ENCODE measurements around the gene ZCWPW1. TPM values are rescaled to one million over a fixed set of nuclear protein-coding genes. Genes with fewer than 3 reads are reported as not detected.
A peak's percentile ranks its signal among the peaks of the same experiment; 100 is the strongest.

Gene ZCWPW1, protein sequence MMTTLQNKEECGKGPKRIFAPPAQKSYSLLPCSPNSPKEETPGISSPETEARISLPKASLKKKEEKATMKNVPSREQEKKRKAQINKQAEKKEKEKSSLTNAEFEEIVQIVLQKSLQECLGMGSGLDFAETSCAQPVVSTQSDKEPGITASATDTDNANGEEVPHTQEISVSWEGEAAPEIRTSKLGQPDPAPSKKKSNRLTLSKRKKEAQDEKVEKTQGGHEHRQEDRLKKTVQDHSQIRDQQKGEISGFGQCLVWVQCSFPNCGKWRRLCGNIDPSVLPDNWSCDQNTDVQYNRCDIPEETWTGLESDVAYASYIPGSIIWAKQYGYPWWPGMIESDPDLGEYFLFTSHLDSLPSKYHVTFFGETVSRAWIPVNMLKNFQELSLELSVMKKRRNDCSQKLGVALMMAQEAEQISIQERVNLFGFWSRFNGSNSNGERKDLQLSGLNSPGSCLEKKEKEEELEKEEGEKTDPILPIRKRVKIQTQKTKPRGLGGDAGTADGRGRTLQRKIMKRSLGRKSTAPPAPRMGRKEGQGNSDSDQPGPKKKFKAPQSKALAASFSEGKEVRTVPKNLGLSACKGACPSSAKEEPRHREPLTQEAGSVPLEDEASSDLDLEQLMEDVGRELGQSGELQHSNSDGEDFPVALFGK
- polyA plus RNA-seq = 1 to 10 TPM; 2.2 to 2.8 TPM

- Histone ChIP-seq H3K9me3 (ENCODE audit: control insufficient read depth in 2 of 2, insufficient read depth in 1 of 2, low read depth in 1 of 2, low read length in 1 of 2) (no peaks in the 10 kb centered on the region), H3K27ac (ENCODE audit: low read depth in 2 of 2, low read length in 1 of 2) (peak within 1 kb of the TSS; percentile 95 to 100), H3K36me3 (ENCODE audit: control insufficient read depth in 2 of 2, insufficient read depth in 2 of 2, low read length in 1 of 2) (peaks cover 0 to 7% of the 10 kb centered on the region in 2 donors), H3K4me1 (ENCODE audit: control insufficient read depth in 2 of 2, insufficient read depth in 2 of 2, low read length in 1 of 2) (peaks cover 11 to 18% of the 10 kb centered on the region in 2 donors), H3K27me3 (ENCODE audit: control insufficient read depth in 1 of 2, insufficient read depth in 2 of 2, low read length in 2 of 2) (no peaks in the 10 kb centered on the region), H3K4me3 (ENCODE audit: low read depth in 1 of 2, low read length in 2 of 2) (peak within 1 kb of the TSS; percentile 84 to 90)
- WGBS, 2 donors = 1% methylated on average over 64 to 66 of the region's 66 CpGs
These were observed at the start of gene ZCWPW1 for GRCh38 chr7:100428199-100428966. Gene ZCWPW1 (minus strand): TSS chr7:100428703. CDS start chr7:100420649, 8,054 bp downstream.

GRCh38 chr7:100477871-100478267, 49.4 kb upstream of the ZCWPW1 start:
- H3K27me3 ChIP-seq (ENCODE audit: control insufficient read depth in 1 of 2, insufficient read depth in 2 of 2, low read length in 2 of 2) = no peaks in the 10 kb centered on the region
- H3K4me1 ChIP-seq (ENCODE audit: control insufficient read depth in 2 of 2, insufficient read depth in 2 of 2, low read length in 1 of 2) = peaks cover 13 to 18% of the 10 kb centered on the region in 2 donors
- H3K9me3 ChIP-seq (ENCODE audit: control insufficient read depth in 2 of 2, insufficient read depth in 1 of 2, low read depth in 1 of 2, low read length in 1 of 2) = no peaks in the 10 kb centered on the region
- peaks cover 0 to 13% of the 10 kb centered on the region in 2 donors for H3K36me3 ChIP-seq (ENCODE audit: control insufficient read depth in 2 of 2, insufficient read depth in 2 of 2, low read length in 1 of 2)
- H3K27ac ChIP-seq (ENCODE audit: low read depth in 2 of 2, low read length in 1 of 2) = peak overlapping the region; percentile 48 to 53
- WGBS, 2 donors = 1% methylated on average over 15 to 16 of the region's 16 CpGs
- peak overlapping the region; percentile 94 to 97 for H3K4me3 ChIP-seq (ENCODE audit: low read depth in 1 of 2, low read length in 2 of 2)

- no peaks in the 10 kb centered on the region for H3K9me3 ChIP-seq (ENCODE audit: control insufficient read depth in 2 of 2, insufficient read depth in 1 of 2, low read depth in 1 of 2, low read length in 1 of 2)
- peak overlapping the region; percentile 94 to 97 for H3K4me3 ChIP-seq (ENCODE audit: low read depth in 1 of 2, low read length in 2 of 2)
- peaks cover 0 to 13% of the 10 kb centered on the region in 2 donors for H3K36me3 ChIP-seq (ENCODE audit: control insufficient read depth in 2 of 2, insufficient read depth in 2 of 2, low read length in 1 of 2)
- WGBS, 2 donors = 8 to 14% methylated on average over 25 to 30 of the region's 30 CpGs
- peak overlapping the region; percentile 48 to 53 for H3K27ac ChIP-seq (ENCODE audit: low read depth in 2 of 2, low read length in 1 of 2)
- no peaks in the 10 kb centered on the region for H3K27me3 ChIP-seq (ENCODE audit: control insufficient read depth in 1 of 2, insufficient read depth in 2 of 2, low read length in 2 of 2)
- peaks cover 13 to 24% of the 10 kb centered on the region in 2 donors for H3K4me1 ChIP-seq (ENCODE audit: control insufficient read depth in 2 of 2, insufficient read depth in 2 of 2, low read length in 1 of 2)
These were observed 48.7 kb upstream of the ZCWPW1 start for GRCh38 chr7:100476903-100477870.

DNA sequence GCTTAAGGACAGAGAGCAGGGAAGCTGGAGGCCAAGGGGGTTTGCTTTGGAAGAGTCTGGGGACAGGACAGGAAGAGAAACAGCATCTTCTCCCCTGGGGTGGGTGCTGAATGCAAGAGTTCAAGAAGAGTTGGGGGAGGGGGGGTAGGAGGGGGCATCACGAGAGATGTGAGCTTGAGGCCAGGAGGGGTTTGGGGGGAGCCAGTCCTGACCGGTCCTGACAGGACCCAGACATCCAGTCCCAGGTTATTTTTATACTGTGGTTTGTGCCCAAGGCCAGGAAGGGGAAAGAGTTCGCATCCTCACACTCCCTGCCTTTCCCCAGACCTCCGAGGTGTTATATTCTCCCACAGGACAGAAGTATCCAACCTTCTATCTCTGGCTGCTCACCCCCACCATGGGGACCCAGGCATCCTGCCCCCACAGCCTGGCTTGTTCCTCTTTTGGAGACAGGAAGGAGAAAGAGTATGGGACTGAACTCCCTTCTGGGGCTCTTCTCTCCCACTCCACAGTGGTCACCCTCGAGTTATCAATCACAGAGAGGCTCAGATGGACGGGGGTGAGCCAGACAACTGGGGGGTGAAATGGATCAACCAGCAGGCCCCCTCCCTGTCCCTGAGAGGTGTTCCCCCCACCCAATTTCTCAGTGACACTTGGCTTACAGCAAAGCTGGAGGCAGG, 47.7 kb upstream of the ZCWPW1 start:
- peaks cover 0 to 16% of the 10 kb centered on the region in 2 donors for H3K36me3 ChIP-seq (ENCODE audit: control insufficient read depth in 2 of 2, insufficient read depth in 2 of 2, low read length in 1 of 2)
- H3K27ac ChIP-seq (ENCODE audit: low read depth in 2 of 2, low read length in 1 of 2) = peak overlapping the region in 1 of 2 donors; percentile 43
- H3K27me3 ChIP-seq (ENCODE audit: control insufficient read depth in 1 of 2, insufficient read depth in 2 of 2, low read length in 2 of 2) = no peaks in the 10 kb centered on the region
- peaks cover 13 to 28% of the 10 kb centered on the region in 2 donors for H3K4me1 ChIP-seq (ENCODE audit: control insufficient read depth in 2 of 2, insufficient read depth in 2 of 2, low read length in 1 of 2)
- peak overlapping the region; percentile 94 to 97 for H3K4me3 ChIP-seq (ENCODE audit: low read depth in 1 of 2, low read length in 2 of 2)
- 18 to 22% methylated on average over 6 of the region's 6 CpGs for WGBS, 2 donors
- H3K9me3 ChIP-seq (ENCODE audit: control insufficient read depth in 2 of 2, insufficient read depth in 1 of 2, low read depth in 1 of 2, low read length in 1 of 2) = no peaks in the 10 kb centered on the region

GRCh38 chr7:100475549-100475948, 47.0 kb upstream of the ZCWPW1 start:
- peaks cover 0 to 19% of the 10 kb centered on the region in 2 donors for H3K36me3 ChIP-seq (ENCODE audit: control insufficient read depth in 2 of 2, insufficient read depth in 2 of 2, low read length in 1 of 2)
- peaks cover 13 to 30% of the 10 kb centered on the region in 2 donors for H3K4me1 ChIP-seq (ENCODE audit: control insufficient read depth in 2 of 2, insufficient read depth in 2 of 2, low read length in 1 of 2)
- H3K27ac ChIP-seq (ENCODE audit: low read depth in 2 of 2, low read length in 1 of 2) = peak overlapping the region in 1 of 2 donors; percentile 8
- no peaks in the 10 kb centered on the region for H3K9me3 ChIP-seq (ENCODE audit: control insufficient read depth in 2 of 2, insufficient read depth in 1 of 2, low read depth in 1 of 2, low read length in 1 of 2)
- H3K27me3 ChIP-seq (ENCODE audit: control insufficient read depth in 1 of 2, insufficient read depth in 2 of 2, low read length in 2 of 2) = no peaks in the 10 kb centered on the region
- peak overlapping the region in 1 of 2 donors; percentile 97 for H3K4me3 ChIP-seq (ENCODE audit: low read depth in 1 of 2, low read length in 2 of 2)
- 40 to 44% methylated on average over 9 of the region's 9 CpGs for WGBS, 2 donors

DNA sequence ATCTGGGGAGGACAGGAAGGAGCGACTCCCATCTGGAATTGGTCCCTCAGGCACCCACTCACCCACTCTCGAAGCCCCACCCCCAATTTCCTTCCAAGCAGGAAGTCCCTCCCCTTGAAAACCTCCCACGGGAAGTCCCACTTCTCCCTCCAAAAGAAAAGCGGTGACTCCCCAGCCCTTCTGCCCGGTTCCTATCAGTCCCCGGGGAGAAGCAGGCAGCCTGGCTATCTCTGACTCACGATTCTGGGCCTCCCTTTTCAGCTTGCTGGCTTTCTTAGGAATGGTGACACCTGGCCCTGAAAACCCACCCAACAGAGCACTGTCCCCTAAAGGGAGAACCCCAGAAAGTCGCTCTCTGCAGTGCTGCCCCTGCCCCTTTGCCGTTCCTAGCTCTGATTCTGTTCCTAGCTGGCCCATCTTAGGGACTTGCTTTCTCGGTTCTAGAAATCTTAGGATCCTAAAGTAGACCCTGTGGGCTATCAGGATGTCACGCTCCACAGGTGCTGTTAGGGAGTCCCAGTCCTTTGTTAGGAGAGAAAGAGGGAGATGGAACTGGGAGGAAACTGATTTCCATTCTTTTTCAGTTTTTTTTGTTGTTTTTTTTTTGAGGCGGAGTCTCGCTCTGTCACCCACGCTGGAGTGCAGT, 44.5 kb upstream of the ZCWPW1 start:
- peak overlapping the region; percentile 28 to 59 for H3K27ac ChIP-seq (ENCODE audit: low read depth in 2 of 2, low read length in 1 of 2)
- peaks cover 14 to 33% of the 10 kb centered on the region in 2 donors for H3K4me1 ChIP-seq (ENCODE audit: control insufficient read depth in 2 of 2, insufficient read depth in 2 of 2, low read length in 1 of 2)
- no peak overlapping the region for H3K4me3 ChIP-seq (ENCODE audit: low read depth in 1 of 2, low read length in 2 of 2)
- no peaks in the 10 kb centered on the region for H3K9me3 ChIP-seq (ENCODE audit: control insufficient read depth in 2 of 2, insufficient read depth in 1 of 2, low read depth in 1 of 2, low read length in 1 of 2)
- H3K36me3 ChIP-seq (ENCODE audit: control insufficient read depth in 2 of 2, insufficient read depth in 2 of 2, low read length in 1 of 2) = peaks cover 0 to 19% of the 10 kb centered on the region in 2 donors
- H3K27me3 ChIP-seq (ENCODE audit: control insufficient read depth in 1 of 2, insufficient read depth in 2 of 2, low read length in 2 of 2) = no peaks in the 10 kb centered on the region
- WGBS, 2 donors = 43 to 49% methylated on average over 14 of the region's 14 CpGs

- H3K4me3 ChIP-seq (ENCODE audit: low read depth in 1 of 2, low read length in 2 of 2) = no peak overlapping the region
These were observed 43.8 kb upstream of the ZCWPW1 start for GRCh38 chr7:100472121-100472851.

More at GRCh38 chr7:100472121-100472851, 43.8 kb upstream of the ZCWPW1 start:
- Histone ChIP-seq H3K4me1 (ENCODE audit: control insufficient read depth in 2 of 2, insufficient read depth in 2 of 2, low read length in 1 of 2) (peaks cover 14 to 31% of the 10 kb centered on the region in 2 donors), H3K27me3 (ENCODE audit: control insufficient read depth in 1 of 2, insufficient read depth in 2 of 2, low read length in 2 of 2) (no peaks in the 10 kb centered on the region), H3K27ac (ENCODE audit: low read depth in 2 of 2, low read length in 1 of 2) (peak overlapping the region; percentile 34 to 59), H3K36me3 (ENCODE audit: control insufficient read depth in 2 of 2, insufficient read depth in 2 of 2, low read length in 1 of 2) (peaks cover 0 to 20% of the 10 kb centered on the region in 2 donors), H3K9me3 (ENCODE audit: control insufficient read depth in 2 of 2, insufficient read depth in 1 of 2, low read depth in 1 of 2, low read length in 1 of 2) (no peaks in the 10 kb centered on the region)
- WGBS, 2 donors = 50 to 63% methylated on average over 15 to 16 of the region's 16 CpGs
